GM19438 (cell line): ENCODE measurements around the gene ADORA2A.

Experiments used
- ATAC-seq: cut with Tn5 transposase; IDR thresholded peaks from one replicate; pipeline ENCODE4 v1.9.1; 2021; ENCODE audit warnings: low read depth; ENCODE audit not compliant: unreplicated experiment

Gene ADORA2A

DNA sequence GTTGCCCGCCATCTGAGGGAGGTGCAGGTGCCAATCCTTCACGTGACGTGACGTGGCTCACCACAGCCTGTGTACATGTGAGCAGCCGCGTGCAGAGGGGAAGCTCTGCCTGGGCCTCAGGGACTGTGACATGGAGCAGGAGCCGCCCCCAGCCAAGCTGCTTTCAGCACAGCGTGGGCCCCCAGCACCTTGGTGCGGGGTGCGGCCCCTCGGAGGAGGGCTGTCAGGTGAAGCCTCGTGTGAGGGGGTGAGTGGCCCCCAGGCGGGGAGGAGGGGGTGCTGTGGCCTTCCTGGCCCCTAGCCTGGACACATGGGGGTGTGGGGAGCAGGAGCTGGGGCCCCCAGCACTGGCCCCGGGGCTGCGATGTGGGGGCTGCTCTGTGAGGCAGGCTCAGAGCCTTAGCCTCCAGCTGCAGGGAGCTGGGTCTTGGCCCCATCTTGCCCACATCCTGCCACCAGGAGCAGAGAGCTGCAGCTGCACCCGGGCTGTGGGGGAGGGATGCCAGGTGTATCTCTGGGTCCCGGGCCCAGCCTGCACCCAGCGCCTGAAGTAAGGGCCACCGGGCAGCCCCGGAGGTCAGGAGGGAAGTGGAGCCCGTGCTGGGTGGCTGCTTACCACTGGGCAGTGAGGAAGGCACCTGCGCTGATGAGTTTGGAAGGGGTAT lies at the start of gene ADORA2A:
Gene ADORA2A (plus strand): TSS at position 100 of the 665 bp plus-strand sequence. CDS start 5,806 bp downstream, outside the sequence.
- peak; percentile 43 for ATAC-seq

DNA sequence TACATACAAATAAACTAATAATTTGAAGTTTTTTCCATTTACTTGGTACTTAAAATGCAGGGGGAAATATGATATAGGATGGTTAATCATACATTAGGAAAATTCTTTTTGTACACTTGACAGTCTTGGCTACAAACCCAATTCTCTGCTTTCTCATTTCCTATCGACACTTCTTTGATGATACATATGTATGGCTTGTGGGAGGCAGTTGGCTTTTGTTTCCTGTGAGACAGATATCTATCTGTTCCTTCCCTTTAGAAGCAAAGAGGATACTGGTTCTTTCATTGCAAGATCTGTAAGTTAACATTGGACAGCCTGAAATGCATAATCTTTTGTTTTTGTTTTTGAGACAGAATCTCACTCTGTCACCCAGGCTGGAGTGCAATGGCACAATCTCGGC lies 47.9 kb upstream of the ADORA2A start:
- no peak for ATAC-seq

DNA sequence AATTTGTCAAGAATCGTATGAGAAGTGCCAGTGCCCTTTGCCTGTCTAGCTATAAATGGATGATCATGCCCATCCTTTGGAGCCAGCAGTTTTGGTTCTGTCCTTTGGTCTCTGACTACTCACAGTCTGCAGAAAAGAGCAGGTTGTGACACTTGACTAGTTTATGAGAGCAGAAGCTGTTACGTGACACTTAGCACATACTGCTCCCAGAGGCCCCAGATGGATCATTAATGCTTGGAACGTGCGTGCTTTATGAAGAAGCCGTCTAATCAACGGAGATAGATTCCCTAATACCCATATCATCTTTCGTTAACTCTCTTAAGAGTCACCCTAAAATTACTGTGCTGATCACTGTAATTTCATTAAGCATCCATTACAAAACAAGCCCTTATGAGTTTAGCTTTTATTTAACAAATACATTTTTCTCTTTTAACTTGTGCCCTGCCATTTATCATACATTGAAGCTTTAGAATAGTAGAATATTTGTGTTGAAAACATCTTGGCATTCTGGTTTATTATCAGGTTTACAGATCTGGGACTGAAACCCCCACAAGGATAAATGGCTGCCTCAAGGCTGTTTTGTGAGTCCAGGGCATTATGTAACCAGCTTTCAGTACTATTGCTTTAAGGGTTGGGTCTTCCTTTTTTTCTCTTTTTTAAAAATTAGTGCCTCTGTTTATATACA lies 47.0 kb upstream of the ADORA2A start:
- ATAC-seq, result no peak

DNA sequence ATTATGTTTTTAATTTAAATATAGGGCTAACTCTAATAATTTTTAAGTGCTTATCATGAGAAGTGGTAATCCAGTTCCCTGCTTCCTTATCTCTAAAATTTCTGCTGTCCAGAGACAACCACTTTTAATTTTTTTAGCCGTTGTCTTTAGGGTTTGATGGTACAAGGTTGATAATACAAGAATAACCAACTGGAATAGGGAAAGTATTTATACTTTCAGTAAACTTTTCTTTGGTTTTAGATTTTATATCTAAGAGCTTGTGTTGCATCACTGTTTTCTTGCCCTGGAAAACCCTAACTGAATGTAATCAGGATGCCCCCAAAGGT lies 46.5 kb upstream of the ADORA2A start:
- no peak for ATAC-seq

DNA sequence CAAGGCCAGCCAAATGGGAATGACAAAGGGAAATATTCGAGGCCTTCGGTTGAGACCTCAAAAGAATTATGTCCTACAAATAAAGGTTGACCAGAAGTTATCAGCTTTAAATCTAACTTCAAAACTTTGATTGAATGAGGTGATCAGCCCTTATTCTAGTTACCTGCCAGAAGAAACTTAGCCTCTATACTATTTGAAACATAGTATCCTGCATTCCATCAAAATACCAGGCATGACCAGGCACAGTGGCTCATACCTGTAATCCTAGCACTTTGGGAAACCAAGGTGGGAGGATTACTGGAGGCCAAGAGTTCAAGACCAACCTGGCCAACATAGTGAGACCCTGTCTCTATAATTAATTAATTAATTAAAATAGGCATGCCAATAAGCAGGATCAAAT lies 44.3 kb upstream of the ADORA2A start:
- no peak for ATAC-seq

DNA sequence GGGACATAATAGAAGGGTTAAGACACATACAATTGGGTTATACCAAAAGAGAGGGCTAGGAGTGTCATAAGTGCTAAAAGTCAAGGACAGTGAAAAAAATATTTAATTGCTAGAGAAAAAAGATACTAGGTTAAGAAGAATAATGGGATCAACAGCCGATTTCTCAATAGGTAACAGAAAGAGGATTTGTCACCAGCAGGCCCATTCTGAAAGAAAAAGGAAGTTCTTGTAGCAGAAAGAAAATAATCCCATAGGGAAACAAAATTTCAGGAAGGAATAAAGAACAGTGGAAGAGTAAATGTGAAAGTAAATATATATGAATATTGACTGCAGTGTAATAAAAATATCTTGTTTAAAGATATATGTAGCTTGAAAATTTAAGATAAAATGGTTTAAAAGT lies 43.3 kb upstream of the ADORA2A start:
- ATAC-seq, result no peak

DNA sequence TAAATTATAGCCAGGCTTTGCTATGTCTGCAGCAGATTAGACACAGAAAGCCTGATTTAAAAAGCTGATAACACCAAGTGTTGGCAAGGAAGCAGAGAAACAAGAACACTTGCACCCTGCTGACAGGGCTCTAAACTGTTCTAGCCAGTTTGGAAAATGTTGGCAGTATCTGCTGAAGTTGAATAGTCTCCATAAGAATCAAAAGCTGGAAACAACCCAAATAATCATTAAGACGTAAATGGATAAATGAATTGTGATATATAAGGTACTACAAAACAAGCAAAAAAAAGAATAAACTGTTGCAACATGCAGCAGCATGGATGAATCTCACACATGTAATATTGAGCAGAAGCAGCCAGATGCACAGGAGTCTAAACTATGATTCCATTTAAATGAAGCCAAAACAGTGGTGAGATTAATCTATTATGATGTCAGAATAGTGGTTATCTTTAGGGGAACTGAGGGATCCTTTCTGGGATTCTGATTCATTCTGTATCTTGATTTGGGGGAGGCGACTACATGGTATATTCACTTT lies 40.4 kb upstream of the ADORA2A start:
- no peak for ATAC-seq

DNA sequence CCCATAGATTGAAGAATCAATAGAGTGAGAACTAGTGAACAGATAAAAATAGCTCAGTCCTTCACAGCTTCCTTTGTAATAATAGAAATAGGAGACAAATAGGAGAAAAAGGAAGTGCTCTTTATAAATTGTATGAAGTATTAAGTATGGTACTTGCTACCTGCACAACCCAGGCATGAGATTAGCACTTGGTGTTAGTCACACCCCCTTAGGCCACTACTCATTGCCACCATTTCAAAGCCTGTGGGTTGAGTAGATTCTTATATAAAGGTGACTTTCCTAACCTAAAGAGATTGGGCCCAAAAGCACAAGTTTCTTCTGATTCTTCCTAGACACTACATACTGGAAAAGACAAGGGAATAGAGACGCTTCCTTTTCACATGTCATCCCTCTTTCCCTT lies 37.7 kb upstream of the ADORA2A start:
- no peak for ATAC-seq

DNA sequence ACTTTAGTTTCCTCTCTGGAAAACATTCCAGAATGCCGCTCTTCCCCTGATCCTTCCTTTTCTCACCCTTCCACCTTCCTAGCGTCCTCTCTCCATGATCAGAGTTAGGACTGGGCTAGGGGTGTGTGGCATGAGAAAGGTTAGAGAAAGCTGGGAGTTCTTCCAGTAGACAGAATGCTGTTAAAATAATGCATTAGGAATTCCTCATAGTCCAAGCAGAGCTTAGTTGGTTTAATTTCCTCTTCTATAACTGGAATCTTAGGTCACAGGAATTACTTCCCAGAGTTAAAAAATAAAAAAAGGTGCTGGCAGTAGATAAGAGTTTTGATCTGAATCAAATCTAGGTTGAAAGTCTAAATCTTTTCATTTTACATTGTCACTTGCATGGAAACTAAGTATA lies 37.2 kb upstream of the ADORA2A start:
- ATAC-seq, result no peak

DNA sequence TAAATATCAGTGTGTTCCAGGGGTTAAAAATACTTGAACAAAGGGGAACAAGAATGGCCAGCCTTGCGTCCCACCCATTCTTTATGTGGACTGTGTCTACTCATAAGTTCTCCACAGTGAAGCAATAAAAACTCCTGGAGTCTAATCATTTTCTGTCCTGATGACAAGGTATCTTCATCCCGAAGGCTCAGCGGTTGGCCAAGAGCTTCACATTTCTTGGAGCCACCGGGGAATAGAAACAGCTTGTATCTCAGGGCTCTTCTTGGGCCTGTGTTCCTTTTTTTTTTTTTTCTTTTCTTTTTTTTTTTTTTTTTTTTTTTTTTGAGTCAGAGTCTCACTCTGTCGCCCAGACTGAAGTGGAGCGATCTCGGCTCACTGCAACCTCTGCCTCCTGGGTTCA lies 36.8 kb upstream of the ADORA2A start:
- no peak for ATAC-seq

DNA sequence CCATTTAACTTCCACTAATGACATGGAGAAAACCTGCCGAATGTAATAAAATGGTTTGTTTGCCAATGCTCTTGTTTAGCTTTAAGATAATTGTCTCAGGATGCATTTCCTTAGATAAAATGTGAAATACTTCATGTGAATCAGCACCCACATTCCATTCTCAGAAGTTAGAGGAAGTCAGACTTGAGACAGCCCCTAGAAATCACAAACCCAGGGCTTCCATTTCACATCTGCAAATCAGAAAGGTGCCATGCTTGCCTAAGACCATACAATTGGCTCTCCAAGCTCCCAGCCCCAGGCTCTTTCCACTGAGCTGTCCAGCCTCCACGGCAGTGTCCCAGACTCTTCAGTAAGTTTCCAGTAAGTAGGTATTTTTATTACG lies 35.6 kb upstream of the ADORA2A start:
- no peak for ATAC-seq

DNA sequence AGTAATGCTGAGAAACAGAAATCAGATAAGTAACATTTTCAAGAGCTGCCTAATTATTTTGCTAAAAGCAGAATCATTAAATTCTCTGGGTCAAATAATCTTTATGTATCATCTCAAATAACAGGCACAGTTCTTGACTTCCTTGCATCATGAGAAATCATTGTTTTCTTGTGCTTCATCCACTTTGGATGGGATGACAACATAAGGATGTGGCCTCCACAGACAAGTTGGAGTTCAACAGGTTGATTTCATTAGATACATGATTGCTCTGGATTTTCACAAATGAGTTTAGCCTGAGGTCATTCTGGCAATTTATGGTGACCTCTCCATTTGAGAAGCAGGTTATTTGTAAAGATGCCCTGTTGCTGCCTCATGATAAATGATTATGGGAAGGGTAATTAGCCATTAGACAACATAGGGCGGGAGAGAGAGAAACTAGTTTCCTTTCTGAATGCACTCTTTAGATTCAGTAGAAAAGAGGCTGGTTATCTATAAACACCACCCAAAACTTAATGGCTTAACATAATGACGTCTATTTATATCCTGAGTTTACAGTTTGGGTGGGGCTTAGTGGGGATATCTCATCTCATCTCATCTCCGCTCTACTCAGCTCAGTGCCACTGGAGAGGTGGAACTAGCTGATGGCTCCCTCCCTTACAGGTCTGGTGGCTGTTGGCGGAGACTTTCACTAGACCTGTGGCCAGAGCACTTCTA lies 35.0 kb upstream of the ADORA2A start:
- no peak for ATAC-seq

DNA sequence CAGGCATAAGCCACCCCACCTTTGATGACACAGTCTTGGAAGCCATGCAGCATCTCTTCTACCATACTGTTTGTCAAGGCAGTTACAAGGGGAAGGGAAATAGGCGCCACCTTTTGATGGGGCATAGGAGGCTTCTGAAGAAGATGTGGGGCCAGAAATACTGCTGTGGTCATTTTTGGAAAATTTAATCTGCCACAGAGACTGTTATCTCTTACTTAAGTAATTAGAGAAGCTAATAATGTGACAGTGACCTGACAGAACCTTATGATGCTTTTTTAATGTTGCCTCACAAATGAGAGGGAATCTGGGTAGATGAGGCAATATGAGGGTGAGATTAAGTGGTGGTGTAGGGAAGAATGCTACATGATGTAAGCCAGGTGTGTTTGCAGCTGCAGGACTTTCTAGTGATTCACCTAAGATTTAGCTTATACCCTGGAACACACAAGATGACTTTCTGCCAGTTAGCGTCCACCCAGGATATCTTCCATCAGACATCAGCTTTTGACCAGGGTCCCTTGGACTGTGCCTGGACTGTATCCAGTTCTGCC lies 34.3 kb upstream of the ADORA2A start:
- ATAC-seq, result no peak

DNA sequence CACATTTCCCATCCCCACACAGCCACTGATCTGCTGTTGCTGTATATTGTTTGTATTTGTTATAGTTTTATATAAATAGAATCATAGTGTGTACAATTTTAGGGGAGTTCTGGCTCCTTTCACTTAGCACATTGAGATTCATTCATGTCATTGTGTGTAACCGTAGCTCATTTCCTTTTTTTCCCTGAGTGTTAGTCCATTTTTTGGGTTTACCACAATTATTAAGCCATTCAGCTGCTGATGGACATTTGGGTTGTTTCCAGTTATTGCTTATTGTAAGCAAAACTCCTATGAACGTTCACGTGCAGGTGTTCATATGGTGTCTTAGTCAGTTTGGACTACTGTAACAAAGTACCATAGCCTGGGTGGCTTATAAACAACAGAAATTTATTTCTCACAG lies 33.6 kb upstream of the ADORA2A start:
- ATAC-seq, result no peak

DNA sequence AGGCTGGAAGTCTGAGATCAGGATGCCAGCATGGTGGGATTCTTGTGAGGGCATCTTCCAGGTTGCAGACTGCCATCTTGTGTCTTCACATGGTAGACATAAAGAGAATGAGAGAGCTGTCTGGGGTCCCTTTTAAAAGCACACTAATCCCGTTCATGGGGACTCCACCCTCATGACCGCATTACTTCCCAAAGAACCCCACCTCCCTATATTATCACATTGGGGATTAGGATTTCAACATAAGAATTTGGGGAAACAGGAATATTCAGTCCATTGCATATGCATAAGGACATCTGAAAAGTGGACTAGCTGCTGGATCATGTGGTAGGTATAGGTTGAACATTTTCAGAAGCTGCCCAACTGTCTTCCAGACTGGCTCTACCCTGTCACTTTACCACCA lies 33.1 kb upstream of the ADORA2A start:
- no peak for ATAC-seq

DNA sequence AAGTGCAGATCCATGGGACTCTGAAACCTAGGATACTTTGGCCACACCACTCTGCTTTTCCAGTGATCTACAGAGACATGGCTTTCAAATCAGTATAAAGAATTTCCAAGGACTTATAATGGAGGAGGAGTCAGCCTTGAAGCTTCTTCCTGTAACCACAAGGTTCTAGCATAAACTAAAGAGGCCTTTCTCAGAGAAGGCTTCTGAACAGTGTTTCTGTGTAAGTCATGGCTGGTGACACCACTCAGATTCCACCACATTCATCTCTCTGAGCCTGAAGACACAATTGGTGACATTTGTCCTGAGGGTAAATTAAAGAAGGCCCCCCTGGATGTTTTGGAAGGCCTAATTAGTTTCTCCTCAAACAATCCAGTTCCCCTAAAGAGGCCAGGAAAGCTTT lies 29.0 kb upstream of the ADORA2A start:
- ATAC-seq, result no peak

DNA sequence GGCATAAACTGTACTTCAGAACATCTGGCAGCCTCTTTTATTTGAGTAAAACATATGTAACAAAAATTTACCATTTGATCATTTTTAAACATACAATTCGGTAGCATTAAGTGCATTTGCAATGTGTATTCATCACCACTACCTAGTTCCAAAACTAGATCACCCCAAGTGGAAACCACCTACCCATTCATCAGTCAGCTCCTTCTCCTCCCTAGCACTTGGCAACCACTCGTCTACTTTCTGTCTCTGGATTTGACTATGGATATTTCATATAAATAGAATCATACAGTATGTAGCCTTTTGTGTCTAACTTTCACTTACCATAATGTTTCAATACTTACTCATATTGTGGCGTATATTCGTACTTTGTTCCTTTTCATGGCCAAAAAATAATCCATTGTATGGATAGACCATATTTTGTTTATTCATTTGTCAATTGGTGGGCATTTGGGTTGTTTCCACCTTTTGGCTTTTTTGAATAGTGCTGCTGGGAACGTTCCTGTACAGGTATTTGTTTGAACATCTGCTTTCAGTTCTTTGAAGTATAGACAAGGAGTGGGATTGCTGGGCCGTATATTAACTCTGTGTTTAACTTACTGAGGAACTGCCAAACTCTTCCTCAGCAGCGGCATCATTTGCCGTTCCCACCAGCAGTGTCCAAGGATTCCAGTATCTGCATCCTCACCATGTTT lies 27.2 kb upstream of the ADORA2A start:
- ATAC-seq, result no peak

DNA sequence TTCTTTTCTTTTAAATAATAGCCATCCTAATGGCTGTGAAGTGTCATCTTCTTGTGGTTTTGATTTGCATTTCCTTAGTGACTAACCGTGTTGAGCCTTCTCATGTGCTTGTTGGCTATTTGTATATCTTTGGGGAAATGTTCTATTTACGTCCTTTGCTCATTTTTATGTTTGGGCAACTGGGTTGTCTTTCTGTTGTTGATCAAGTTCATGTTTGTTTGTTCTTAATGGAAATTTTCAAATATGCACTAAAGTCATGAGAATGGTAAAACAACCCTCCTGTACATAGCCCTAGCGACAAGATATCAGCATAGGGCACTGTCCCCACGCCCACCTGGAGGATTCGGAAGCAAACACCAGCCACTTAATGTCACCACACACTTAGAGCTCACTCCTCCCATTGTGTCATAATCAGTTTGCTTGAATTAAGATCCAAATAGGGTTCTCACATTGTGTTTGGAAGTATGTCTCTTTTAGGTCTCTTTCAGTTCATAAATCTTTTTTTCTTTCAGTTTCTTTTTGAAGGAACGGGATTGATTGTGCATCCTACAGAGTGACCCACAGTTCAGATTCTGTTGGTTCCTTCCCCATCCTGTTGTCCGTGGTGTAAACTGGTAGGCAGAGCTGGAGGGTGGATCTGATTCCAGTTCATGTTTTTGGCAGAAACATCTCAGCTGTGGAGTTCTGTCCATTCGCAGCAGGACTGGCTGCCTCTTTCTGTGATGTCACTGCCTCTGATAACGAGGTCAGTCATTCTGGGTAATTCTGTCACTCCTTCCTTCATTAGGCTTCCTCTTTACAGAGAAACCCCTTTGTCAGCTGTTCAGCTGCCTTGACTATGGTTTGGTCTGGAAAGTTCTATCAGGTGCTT lies 26.4 kb upstream of the ADORA2A start:
- ATAC-seq, result no peak

DNA sequence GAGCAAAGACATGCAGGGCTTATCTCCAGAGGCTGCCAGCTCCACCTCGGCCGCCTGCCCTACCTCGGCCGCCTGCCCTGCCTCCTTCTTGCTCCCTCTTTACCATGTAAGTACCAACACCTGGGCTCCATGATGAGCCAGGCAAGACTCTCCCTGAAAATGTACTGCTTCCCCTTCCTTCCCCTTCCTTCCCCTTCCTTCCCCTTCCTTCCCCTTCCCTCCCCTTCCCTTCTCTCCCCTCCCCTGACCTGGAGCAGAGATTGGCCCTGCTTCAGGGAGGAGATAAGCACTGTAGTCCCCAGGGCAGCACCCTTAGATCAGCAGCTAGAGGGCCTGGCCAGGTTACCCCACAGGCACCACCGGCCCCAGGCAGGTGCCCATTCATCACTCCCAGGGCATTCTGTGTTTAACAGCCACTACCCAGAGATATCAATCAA lies 25.4 kb upstream of the ADORA2A start:
- no peak for ATAC-seq
